GM12878 (cell line): ENCODE data around the gene ARMC9. TPM values are rescaled to one million over a fixed set of nuclear protein-coding genes. Genes with fewer than 3 reads are reported as not detected.

Experiments used
- ATAC-seq: fragments of 200-7000 bp; cut with Tn5 transposase; 3 replicates; pipeline ENCODE4 v1.9.1; 2020; ENCODE audit warnings: mild to moderate bottlenecking, moderate library complexity
- BruUV-seq: library from RNA; stranded (reverse); fragments of 400-500 nt; replicated peaks from 2 replicates; lab custom pipeline; 2021; lab: Mats Ljungman, UMichigan
- CTCF ChIA-PET: fragments of 300-600 bp; sonication (Branson Sonifier 250); formaldehyde crosslinking; extraction: SDS; loops from one replicate; lab custom pipeline; 2021; ENCODE audit warnings: inconsistent platforms; lab: Yijun Ruan, JAX
- POLR2A ChIA-PET: fragments of 350-600 bp; formaldehyde crosslinking; extraction: SDS; loops from one replicate; lab custom pipeline; 2021; ENCODE audit warnings: inconsistent platforms; lab: Charles Lee
- RAD21 ChIA-PET: fragments of 300-600 bp; sonication (Branson Sonifier 250); formaldehyde crosslinking; loops from one replicate; lab custom pipeline; 2023; ENCODE audit warnings: antibody characterized with exemption; ENCODE audit not compliant: unreplicated experiment; lab: Charles Lee
- SMC1A ChIA-PET: fragments of 300-600 bp; sonication (Branson Sonifier 250); formaldehyde crosslinking; loops from one replicate; lab custom pipeline; 2023; ENCODE audit not compliant: unreplicated experiment, uncharacterized antibody; lab: Charles Lee
- DNase-seq: peaks from one replicate; pipeline ENCODE4 v3.0.0-alpha.2; 2011; ENCODE audit warnings: low read depth, low spot score
- FAIRE-seq: peaks from 3 replicates; lab custom pipeline; 2011; peaks lifted over from hg19 to GRCh38; lab: Jason Lieb, UNC
- H2AFZ ChIP-seq: 2 replicates; pipeline ENCODE4 v1.6.0; 2011; ENCODE audit warnings: low read depth, low read length, control low read depth; ENCODE audit not compliant: control insufficient read depth
- H3K27ac ChIP-seq: 2 replicates; pipeline ENCODE4 v1.5.1; 2011; ENCODE audit warnings: control low read depth; ENCODE audit not compliant: control insufficient read depth, insufficient read depth
- H3K27me3 ChIP-seq, 2 experiments: replicated peaks in 1 of 2; 2 replicates each; pipeline versions ENCODE4 v1.6.0 to v1.6.1; 2011; ENCODE audit warnings: low read length in 1 of 2; ENCODE audit not compliant: control insufficient read depth in 2 of 2, insufficient read depth in 2 of 2
- H3K36me3 ChIP-seq, 2 experiments: 2 replicates each; pipeline ENCODE4 v1.5.1; 2011; ENCODE audit warnings: low read length in 1 of 2; ENCODE audit not compliant: control insufficient read depth in 2 of 2, insufficient read depth in 2 of 2
- H3K4me1 ChIP-seq: 2 replicates; pipeline ENCODE4 v1.6.1; 2011; ENCODE audit warnings: mild to moderate bottlenecking, low read length, moderate library complexity, mixed read lengths; ENCODE audit not compliant: control insufficient read depth, insufficient read depth
- H3K4me2 ChIP-seq: 2 replicates; pipeline ENCODE4 v1.6.0; 2011; ENCODE audit warnings: control low read depth; ENCODE audit not compliant: control insufficient read depth, insufficient read depth
- H3K4me3 ChIP-seq: fragments of 200-600 bp; sonication (generic); 2 replicates; pipeline ENCODE4 v1.5.1; 2016
- H3K79me2 ChIP-seq: 2 replicates; pipeline ENCODE4 v1.6.0; 2011; ENCODE audit warnings: low read length; ENCODE audit not compliant: control insufficient read depth, insufficient read depth
- H3K9ac ChIP-seq: 2 replicates; pipeline ENCODE4 v1.8.0; 2011; ENCODE audit warnings: low read length, control low read depth, mixed read lengths; ENCODE audit not compliant: control insufficient read depth, insufficient read depth
- H3K9me3 ChIP-seq: replicated peaks from 3 replicates; pipeline ENCODE4 v1.5.1; 2011; ENCODE audit warnings: mild to moderate bottlenecking, low read length; ENCODE audit not compliant: control insufficient read depth, insufficient read depth
- H4K20me1 ChIP-seq: 2 replicates; pipeline ENCODE4 v1.6.0; 2011; ENCODE audit not compliant: control insufficient read depth, insufficient read depth
- E4F1 ChIP-seq: fragments of 450-650 bp; IDR thresholded peaks from 2 replicates; pipeline ENCODE4 v1.6.1; 2018; ENCODE audit warnings: borderline replicate concordance, mild to moderate bottlenecking; ENCODE audit not compliant: partially characterized antibody
- GABPA ChIP-seq: IDR thresholded peaks from 2 replicates; pipeline ENCODE4 v1.6.1; 2014; ENCODE audit warnings: antibody characterized with exemption, low read depth, mild to moderate bottlenecking, inconsistent platforms
- IKZF2 ChIP-seq, 2 experiments: fragments of 450-650 bp; IDR thresholded peaks; 2 replicates each; pipeline ENCODE4 v1.6.1; 2017; ENCODE audit warnings: mild to moderate bottlenecking in 2 of 2, moderate library complexity in 2 of 2
- IRF5 ChIP-seq: fragments of 450-650 bp; IDR thresholded peaks from 2 replicates; pipeline ENCODE4 v1.6.1; 2017; ENCODE audit warnings: borderline replicate concordance
- MYB ChIP-seq: fragments of 150-350 bp; IDR thresholded peaks from 2 replicates; pipeline ENCODE4 v1.6.1; 2014; ENCODE audit warnings: mild to moderate bottlenecking, low read depth, low read length, borderline replicate concordance
- MYC ChIP-seq: IDR thresholded peaks from 2 replicates; pipeline ENCODE4 v1.6.1; 2011; ENCODE audit warnings: mild to moderate bottlenecking, low read length, moderate library complexity, inconsistent platforms; ENCODE audit not compliant: insufficient read depth, insufficient replicate concordance, insufficient read length, severe bottlenecking
- NFIC ChIP-seq: IDR thresholded peaks from 2 replicates; pipeline ENCODE4 v1.6.1; 2012; ENCODE audit warnings: low read depth, mild to moderate bottlenecking, inconsistent platforms, low read length, moderate library complexity
- POLR2AphosphoS5 ChIP-seq: IDR thresholded peaks from 2 replicates; pipeline ENCODE4 v1.6.1; 2011; ENCODE audit warnings: mild to moderate bottlenecking, low read length, inconsistent platforms
- REST ChIP-seq: IDR thresholded peaks from 2 replicates; pipeline ENCODE4 v1.6.1; 2012; ENCODE audit warnings: mild to moderate bottlenecking, low read depth, low read length
- ZNF687 ChIP-seq: fragments of 450-650 bp; IDR thresholded peaks from 2 replicates; pipeline ENCODE4 v1.6.1; 2017; ENCODE audit warnings: mild to moderate bottlenecking, moderate library complexity
- WGBS: methylation state at CpG from one replicate; pipeline ENCODE4 v1.1.6; 2016; ENCODE audit warnings: low lambda C conversion rate; ENCODE audit not compliant: insufficient replicate concordance, insufficient coverage; ENCODE audit errors: missing lambda C conversion rate; 5-methylcytosine and 5-hydroxymethylcytosine counted together
- in situ Hi-C: fragments of 300-500 bp; cut with MboI; formaldehyde crosslinking; loops from 9 replicates; pipeline ENCODE4 v1.14.3; 2018; ENCODE audit warnings: mixed read lengths
- intact Hi-C: fragments of 100-400 bp; cut with micrococcal nuclease; formaldehyde crosslinking; loops from one replicate; pipeline ENCODE4 v1.14.2; 2022; ENCODE audit not compliant: unreplicated experiment
- polyA plus RNA-seq, 11 experiments: library from polyadenylated mRNA; depleted of rRNA in 4 of 11; unstranded in 6 of 11; stranded (reverse) in 5 of 11; fragments of >200 nt; fragmentation: Nextera tagmentation in 4 of 11; fragmentation: Illumina TruSeq in 1 of 11; extraction: Ambion mirVana in 4 of 11; extraction: Trizol in 1 of 11; gene quantifications; 1 replicate in 1 of 11; 2 replicates in 10 of 11; pipeline versions ENCODE4 v1.2.1 to v1.2.3, GENCODE V29; 2011 to 2016; ENCODE audit warnings: inconsistent platforms in 2 of 11, missing spikeins in 2 of 11, low read depth in 1 of 11
- total RNA-seq, 4 experiments: library from RNA; depleted of rRNA in 3 of 4; stranded (reverse); fragments of >200 nt in 3 of 4; fragmentation: Illumina TruSeq in 1 of 4; extraction: Trizol in 1 of 4; gene quantifications; 2 replicates each; pipeline versions ENCODE4 v1.2.1 to v1.2.3, GENCODE V29; 2013 to 2021

The ARMC9 gene
- total and polyA plus RNA-seq, 10 of the 15 experiments (the other 5 are each of a cell fraction or from before 2014, with no cell fraction given): 3.8 to 21.8 (median 10.4) TPM

- Histone ChIP-seq H3K27me3 (no peaks in the 10 kb centered on the region), H4K20me1 (no peaks in the 10 kb centered on the region), H3K4me3 (no peak overlapping the region), H3K36me3 (no peaks in the 10 kb centered on the region), H3K4me2 (no peak overlapping the region), H3K27ac (no peak overlapping the region), H3K4me1 (peaks cover 21% of the 10 kb centered on the region), H3K9me3 (peaks cover 6% of the 10 kb centered on the region; the same call in 2 of the 3 replicates), H2AFZ (no peak overlapping the region), H3K9ac (no peak overlapping the region), H3K79me2 (no peaks in the 10 kb centered on the region)
- POLR2A ChIA-PET: interaction anchor here (0.6 kb wide), 1 partner anchor 115 kb away, joined by 3 read pairs; no protein-coding TSS in a partner anchor
- no peak for ATAC-seq
- RAD21 ChIA-PET: no interaction called here
- WGBS: 97% methylated on average over 2 of the region's 2 CpGs
- CTCF ChIA-PET: interaction anchor here (0.7 to 1.5 kb wide), 4 partner anchors 11 to 76 kb away, joined by 3 to 6 read pairs (median 4); no protein-coding TSS in a partner anchor
- in situ Hi-C loops: no loop called here
- no peak for DNase-seq
- no peak for FAIRE-seq
- intact Hi-C loops: no loop called here
- no TSS peak for BruUV-seq
- SMC1A ChIA-PET: interaction anchor here (1.1 kb wide), 1 partner anchor 10 kb away, joined by 3 read pairs; no protein-coding TSS in a partner anchor
- no peak for TF ChIP-seq NFIC
- TF ChIP-seq POLR2AphosphoS5: no peak
- no peak for TF ChIP-seq MYB
- no peak for TF ChIP-seq MYC
- TF ChIP-seq IRF5: no peak
- TF ChIP-seq REST: no peak
- TF ChIP-seq GABPA: no peak
- TF ChIP-seq IKZF2 (IDR thresholded peaks at IDR 0.05): no peak
- TF ChIP-seq E4F1: no peak
- no peak for TF ChIP-seq ZNF687
Measured at GRCh38 chr2:231317579-231317978, 119.1 kb downstream of the ARMC9 start.
